ENCODE measurements around the gene DNAH8. TPM values are rescaled to one million over a fixed set of nuclear protein-coding genes. Genes with fewer than 3 reads are reported as not detected.

DNAH8 gene
- polyA plus RNA-seq, 1 of the 3 experiments (the other 2 are of a cell fraction) = not detected

GRCh38 chr6:38714239-38715015 is 684 bp upstream of the DNAH8 start:
- Histone ChIP-seq H3K4me3 (ENCODE audit: low read depth in 2 of 2, low read length in 1 of 2) (no peak overlapping the region), H3K27ac (ENCODE audit: low read depth in 2 of 2, low read length in 1 of 2) (peak overlapping the region in 1 of 2 experiments; percentile 19; a peak in 1 of 4 replicates), H3K27me3 (ENCODE audit: insufficient read depth) (no peaks in the 10 kb centered on the region), H3K9me2 (no peaks in the 10 kb centered on the region), H3K4me1 (ENCODE audit: control insufficient read depth in 1 of 2, insufficient read depth in 2 of 2, low read depth in 1 of 2, low read length in 1 of 2) (peaks cover 0 to 13% of the 10 kb centered on the region in 2 experiments; a peak in 3 of 4 replicates), H3F3A (replicated peaks; ENCODE audit: insufficient read depth) (no peaks in the 10 kb centered on the region), H2AFZ (ENCODE audit: low read depth) (no peak overlapping the region), H4K20me1 (ENCODE audit: insufficient read depth) (no peaks in the 10 kb centered on the region), H3K79me2 (ENCODE audit: insufficient read depth) (no peaks in the 10 kb centered on the region), H3K9ac (no peak overlapping the region), H3K36me3 (replicated peaks in 1 of 2; ENCODE audit: control insufficient read depth in 1 of 2, insufficient read depth in 2 of 2, low read length in 1 of 2) (no peaks in the 10 kb centered on the region), H3K4me2 (peak overlapping the region; percentile 14; the same call in 1 of the 2 replicates), H3K9me3 (no peaks in the 10 kb centered on the region)
- CTCF ChIA-PET = interaction anchor here (0.7 to 1.0 kb wide), 3 partner anchors 11 to 1151 kb away, joined by 3 read pairs; no protein-coding TSS in a partner anchor
- DNase-seq = peak; percentile 44
- TF ChIP-seq TCF12 (IDR thresholded peaks at IDR 0.05) = peak; percentile 32; the same call in 1 of the 2 replicates
- TF ChIP-seq RCOR1 (IDR thresholded peaks at IDR 0.05; ENCODE audit: low read length) = peak; percentile 58
- TF ChIP-seq GATA2 (CRISPR knock-in tag; IDR thresholded peaks at IDR 0.05) = peak; percentile 23; the same call in 1 of the 2 replicates
- TF ChIP-seq ZBTB33 (IDR thresholded peaks at IDR 0.05; ENCODE audit: borderline replicate concordance, low read depth) = no peak
- TF ChIP-seq NFIC (IDR thresholded peaks at IDR 0.05; ENCODE audit: borderline replicate concordance) = peak; percentile 43; the same call in 1 of the 2 replicates
- peak; percentile 28; the same call in 1 of the 2 replicates for TF ChIP-seq PBX3 (IDR thresholded peaks at IDR 0.05)
- POLR2A ChIA-PET = interaction anchor here (1.6 kb wide), 1 partner anchor 11 kb away, joined by 4 read pairs; the partner anchor contains the start of gene GLO1
- WGBS (ENCODE audit: low lambda C conversion rate) = 53% methylated on average over 4 of the region's 4 CpGs

- no peak for DNase-seq
- H3K27me3 ChIP-seq (ENCODE audit: insufficient read depth) = no peaks in the 10 kb centered on the region
- no peak overlapping the region for H3K4me2 ChIP-seq
- ChIA-PET POLR2A (no interaction called here), CTCF (no interaction called here)
- no peak overlapping the region for H3K4me3 ChIP-seq (ENCODE audit: low read depth in 2 of 2, low read length in 1 of 2)
- no peaks in the 10 kb centered on the region for H3K9me3 ChIP-seq
- no peak overlapping the region for H2AFZ ChIP-seq (ENCODE audit: low read depth)
- H4K20me1 ChIP-seq (ENCODE audit: insufficient read depth) = no peaks in the 10 kb centered on the region
- H3F3A ChIP-seq (replicated peaks; ENCODE audit: insufficient read depth) = no peaks in the 10 kb centered on the region
- no peak overlapping the region for H3K27ac ChIP-seq (ENCODE audit: low read depth in 2 of 2, low read length in 1 of 2)
- H3K9me2 ChIP-seq = no peaks in the 10 kb centered on the region
- no peaks in the 10 kb centered on the region for H3K36me3 ChIP-seq (replicated peaks in 1 of 2; ENCODE audit: control insufficient read depth in 1 of 2, insufficient read depth in 2 of 2, low read length in 1 of 2)
- 78% methylated on average over 2 of the region's 2 CpGs for WGBS (ENCODE audit: low lambda C conversion rate)
- no peaks in the 10 kb centered on the region for H3K79me2 ChIP-seq (ENCODE audit: insufficient read depth)
- H3K9ac ChIP-seq = no peak overlapping the region
- peaks cover 0 to 13% of the 10 kb centered on the region in 2 experiments; a peak in 3 of 4 replicates for H3K4me1 ChIP-seq (ENCODE audit: control insufficient read depth in 1 of 2, insufficient read depth in 2 of 2, low read depth in 1 of 2, low read length in 1 of 2)
- TF ChIP-seq IRF3 (IDR thresholded peaks at IDR 0.05; ENCODE audit: low read depth, low read length) (no peak), TCF12 (IDR thresholded peaks at IDR 0.05) (no peak), FOSL2 (IDR thresholded peaks at IDR 0.05; ENCODE audit: borderline replicate concordance, low read depth) (no peak), MXI1 (IDR thresholded peaks at IDR 0.05; ENCODE audit: low read depth, low read length) (no peak), PBX3 (IDR thresholded peaks at IDR 0.05) (no peak), RFX5 (IDR thresholded peaks at IDR 0.05; ENCODE audit: low read length) (no peak), FOXJ3 (CRISPR knock-in tag; IDR thresholded peaks at IDR 0.05) (no peak), ZBTB33 (IDR thresholded peaks at IDR 0.05; ENCODE audit: borderline replicate concordance, low read depth) (no peak), EP300 (IDR thresholded peaks at IDR 0.05; ENCODE audit: borderline replicate concordance in 1 of 2, low read depth in 1 of 2, low read length in 1 of 2) (no peak), CHD2 (IDR thresholded peaks at IDR 0.05; ENCODE audit: low read length, partially characterized antibody) (no peak)
Observed at GRCh38 chr6:38716825-38717224, 1.7 kb downstream of the DNAH8 start.
